ENCODE measurements around the gene LAMTOR2.
A peak's percentile ranks its signal among the peaks of the same experiment; 100 is the strongest.

LAMTOR2 gene

GRCh38 chr1:156099282-156099681 lies 44.7 kb downstream of the LAMTOR2 start:
- no peak for DNase-seq (ENCODE audit: low spot score)

GRCh38 chr1:156100205-156100995 lies 45.8 kb downstream of the LAMTOR2 start:
- peak; percentile 58 for DNase-seq (ENCODE audit: low spot score)

GRCh38 chr1:156101880-156102279 lies 47.3 kb downstream of the LAMTOR2 start:
- DNase-seq (ENCODE audit: low spot score) = no peak

GRCh38 chr1:156102633-156103511 lies 48.3 kb downstream of the LAMTOR2 start:
- DNase-seq (ENCODE audit: low spot score) = no peak

GRCh38 chr1:156103521-156103947 lies 49.0 kb downstream of the LAMTOR2 start:
- DNase-seq (ENCODE audit: low spot score) = peak; percentile 66

- DNase-seq (ENCODE audit: low spot score) = peak; percentile 74
Observed at GRCh38 chr1:156104065-156104810, 49.7 kb downstream of the LAMTOR2 start.

GRCh38 chr1:156104861-156105832 lies 50.6 kb downstream of the LAMTOR2 start:
- DNase-seq (ENCODE audit: low spot score) = peak; percentile 8

GRCh38 chr1:156106624-156107488 lies 52.3 kb downstream of the LAMTOR2 start:
- no peak for DNase-seq (ENCODE audit: low spot score)

- DNase-seq (ENCODE audit: low spot score) = no peak
Observed at GRCh38 chr1:156108057-156108456, 53.5 kb downstream of the LAMTOR2 start.
